RPMI8226 (cell line): ENCODE measurements around the gene CDO1.

Source experiments
- DNase-seq: peaks from one replicate; pipeline ENCODE4 v3.0.0-alpha.2; 2015

Gene CDO1

DNA sequence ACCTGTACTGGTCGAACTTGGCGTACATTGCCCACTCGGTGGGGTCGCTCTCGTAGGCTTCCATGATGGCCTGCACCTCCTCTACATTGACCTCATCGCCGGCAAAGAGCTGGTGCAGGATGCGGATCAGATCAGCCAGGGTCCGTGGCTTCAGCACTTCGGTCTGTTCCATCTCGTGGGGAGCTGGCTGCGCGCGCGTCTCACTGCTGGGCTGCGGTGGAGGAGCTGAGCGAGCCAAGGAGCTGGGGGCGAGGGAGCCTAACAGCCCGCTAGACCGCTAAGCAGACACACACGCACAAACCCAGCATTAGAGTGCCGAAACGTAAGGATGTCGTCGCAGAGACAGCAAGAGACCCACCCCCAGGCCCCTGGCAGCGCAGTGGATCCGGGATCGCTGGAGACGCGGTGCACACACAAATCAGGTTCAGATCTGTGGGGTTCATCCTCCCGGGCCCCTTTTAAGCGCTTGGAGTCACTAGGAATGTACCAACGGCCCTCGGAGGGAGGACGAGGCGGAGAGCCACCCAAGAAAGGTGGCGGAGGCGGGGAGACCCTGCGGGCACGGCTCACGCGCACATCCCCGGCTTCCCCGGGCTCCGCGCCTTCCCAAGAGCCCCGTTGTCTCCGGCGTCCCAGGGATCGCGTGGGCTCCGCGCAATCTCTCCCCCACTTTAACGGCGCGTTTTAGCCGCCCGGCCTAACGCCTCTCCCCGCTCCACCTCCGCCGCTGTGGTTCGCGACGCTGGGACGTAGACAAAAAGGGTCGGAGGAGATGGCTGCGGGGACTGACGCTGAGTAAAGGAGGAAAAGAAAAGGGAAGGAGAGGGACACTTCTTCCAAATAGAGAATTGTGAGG is at the start of gene CDO1:
Gene CDO1, minus strand, starts transcription at position 434 of the 856 bp plus-strand sequence. Its CDS starts 262 bp downstream, at position 172.
- DNase-seq: no peak

DNA sequence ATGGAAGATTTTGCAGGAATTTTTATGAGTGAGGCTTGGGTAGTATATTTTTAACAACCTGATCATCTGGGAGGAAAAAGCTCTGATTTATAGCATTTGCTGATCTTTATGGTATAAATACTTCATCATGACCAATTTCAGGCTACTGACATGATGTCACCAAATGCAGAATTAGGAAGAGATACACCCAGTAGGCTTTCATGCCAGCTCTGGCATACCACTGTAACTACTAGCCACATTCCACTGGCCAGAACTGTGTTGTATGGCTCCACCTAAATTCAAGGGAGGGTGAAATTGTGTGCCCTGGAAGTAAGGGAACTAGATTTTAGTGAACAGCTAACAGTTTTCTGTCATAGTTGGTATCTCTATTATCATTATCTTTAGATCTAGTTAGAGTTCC is 42.9 kb upstream of the CDO1 start:
- no peak for DNase-seq

DNA sequence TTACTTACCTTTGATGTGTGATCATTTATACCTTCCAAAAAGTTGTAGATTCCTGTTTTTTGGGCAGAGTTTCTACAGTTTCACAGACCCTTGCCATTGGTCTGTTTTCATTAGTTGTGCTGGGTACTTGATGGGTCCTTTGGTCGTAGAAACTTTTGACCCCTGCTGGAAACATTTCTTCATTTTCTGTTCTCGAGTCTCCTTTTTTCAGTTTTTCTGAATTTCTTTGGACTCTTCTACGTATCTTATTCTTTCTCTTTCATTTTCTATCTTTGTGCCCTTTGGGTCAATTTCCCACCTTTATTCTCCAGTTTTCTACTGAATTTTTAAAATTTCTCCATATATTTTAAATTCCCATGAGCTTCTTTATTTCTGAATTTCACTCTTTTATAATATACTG is 41.9 kb upstream of the CDO1 start:
- no peak for DNase-seq

DNA sequence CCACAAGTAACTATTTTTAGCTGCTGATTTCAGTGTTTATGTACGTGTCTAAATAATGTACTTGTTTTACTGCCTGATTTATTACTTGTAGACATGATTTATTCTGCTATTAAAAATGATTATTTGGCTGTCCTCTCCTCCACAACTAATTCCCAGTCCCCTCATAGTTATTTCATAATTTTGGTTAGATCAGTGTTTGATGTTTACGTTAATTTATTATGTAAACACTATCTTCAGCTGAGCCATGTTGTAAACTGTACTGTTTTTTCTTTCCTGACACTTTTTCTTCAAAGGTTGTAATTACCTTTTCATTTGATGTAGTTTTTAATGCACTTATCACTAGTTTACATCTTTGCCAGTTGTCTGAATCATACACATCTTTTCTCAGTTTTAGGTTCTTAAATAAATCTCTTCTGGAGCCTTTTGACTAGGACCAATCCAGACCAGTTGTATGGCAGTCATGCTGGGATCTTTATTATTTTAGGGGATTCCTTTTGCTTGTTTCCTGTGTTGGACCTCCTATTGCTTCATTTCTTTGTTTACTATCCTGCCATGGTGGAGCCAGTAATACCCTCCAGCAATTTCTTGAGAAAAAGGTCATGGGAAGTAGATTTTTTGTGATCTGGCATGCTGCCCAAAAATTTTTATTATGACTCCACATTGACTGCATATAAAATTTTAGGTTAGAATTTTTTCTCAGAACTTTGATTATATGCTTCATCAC is 41.3 kb upstream of the CDO1 start:
- DNase-seq: no peak

DNA sequence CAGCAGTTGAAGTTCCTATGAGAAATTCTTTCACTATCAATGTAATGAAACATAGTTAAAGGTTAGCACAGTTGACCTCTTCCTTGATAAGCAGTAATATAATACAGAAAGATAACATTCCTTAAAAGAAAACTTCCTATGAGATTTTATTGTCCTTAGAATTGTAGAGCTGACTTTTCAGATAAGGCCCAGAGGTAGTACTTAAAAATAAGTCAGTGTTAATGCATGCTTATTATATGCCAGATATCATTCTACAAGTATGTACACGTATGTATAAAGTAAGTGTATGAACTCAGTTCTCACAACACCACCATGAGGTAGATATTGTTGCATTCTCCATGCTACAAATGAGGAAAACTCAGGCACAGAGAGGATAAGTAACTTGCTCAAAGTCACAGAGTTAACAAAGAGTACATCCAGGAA is 40.6 kb upstream of the CDO1 start:
- DNase-seq: no peak

DNA sequence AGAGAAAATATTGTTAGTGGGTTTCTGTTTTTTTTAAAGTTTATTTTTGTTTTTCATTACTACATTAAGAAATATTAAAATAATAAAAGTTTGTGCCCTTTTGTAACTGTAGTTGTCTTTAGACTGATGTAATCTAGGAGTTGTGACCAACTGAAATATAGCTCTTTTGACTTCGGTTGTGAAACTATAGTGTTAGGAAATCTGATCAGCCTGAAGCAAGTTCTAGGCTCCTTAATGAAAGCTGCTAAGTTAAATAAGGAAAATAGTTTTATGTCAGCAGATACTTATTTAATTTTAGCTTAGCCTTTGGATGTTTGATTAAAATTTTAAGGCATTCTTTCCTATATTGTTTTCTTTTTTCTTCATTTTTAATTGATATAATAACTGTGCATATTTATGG is 39.5 kb upstream of the CDO1 start:
- no peak for DNase-seq

DNA sequence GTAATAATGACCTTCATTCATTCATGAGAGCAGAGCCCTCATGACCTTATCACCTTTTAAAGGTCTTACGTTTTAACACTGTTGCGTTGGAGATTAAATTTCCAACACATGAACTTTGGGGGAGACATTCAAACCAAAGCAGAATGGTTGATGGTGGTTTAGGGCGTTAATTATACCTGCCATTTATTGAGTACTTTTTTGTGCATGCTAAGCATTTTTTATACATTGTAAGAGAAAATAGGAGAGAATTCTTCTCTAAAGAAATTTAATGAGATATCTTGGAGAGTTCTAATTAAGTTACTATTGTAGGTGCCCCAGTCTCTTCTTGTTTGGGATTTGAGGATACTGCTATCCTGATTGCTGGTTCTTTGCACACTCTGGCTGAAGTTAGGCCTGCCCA is 37.7 kb upstream of the CDO1 start:
- no peak for DNase-seq

DNA sequence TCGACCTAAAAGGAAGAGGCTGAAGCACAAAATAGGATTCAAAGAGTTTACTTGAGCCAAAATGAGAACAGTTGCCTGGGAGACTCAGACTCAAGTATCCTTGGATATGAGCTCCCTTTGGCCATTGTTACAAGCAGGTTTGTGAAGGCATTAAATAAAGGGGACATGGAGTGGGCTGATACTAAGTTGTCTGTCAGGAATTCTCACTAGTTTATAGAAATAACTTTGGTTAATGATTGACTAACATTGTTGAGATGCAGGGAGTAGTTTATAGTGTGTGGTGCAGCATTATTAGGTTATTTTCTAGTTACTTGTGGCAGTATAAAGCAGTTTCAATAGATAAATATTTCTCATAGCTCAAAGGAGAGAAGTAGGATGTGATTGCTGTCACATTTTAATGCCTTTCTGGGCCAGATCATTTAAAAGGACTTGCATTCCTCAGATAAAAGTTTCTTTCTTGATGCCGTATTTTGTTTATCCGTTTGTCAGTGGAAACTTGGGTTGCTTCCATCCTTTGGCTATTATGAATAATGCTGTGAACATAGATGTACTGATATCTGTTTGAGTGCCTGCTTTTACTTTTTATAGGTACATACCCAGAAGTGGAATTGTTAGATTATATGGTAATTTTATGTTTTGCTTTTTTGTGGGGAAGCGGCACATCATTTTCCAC is 34.4 kb upstream of the CDO1 start:
- no peak for DNase-seq

DNA sequence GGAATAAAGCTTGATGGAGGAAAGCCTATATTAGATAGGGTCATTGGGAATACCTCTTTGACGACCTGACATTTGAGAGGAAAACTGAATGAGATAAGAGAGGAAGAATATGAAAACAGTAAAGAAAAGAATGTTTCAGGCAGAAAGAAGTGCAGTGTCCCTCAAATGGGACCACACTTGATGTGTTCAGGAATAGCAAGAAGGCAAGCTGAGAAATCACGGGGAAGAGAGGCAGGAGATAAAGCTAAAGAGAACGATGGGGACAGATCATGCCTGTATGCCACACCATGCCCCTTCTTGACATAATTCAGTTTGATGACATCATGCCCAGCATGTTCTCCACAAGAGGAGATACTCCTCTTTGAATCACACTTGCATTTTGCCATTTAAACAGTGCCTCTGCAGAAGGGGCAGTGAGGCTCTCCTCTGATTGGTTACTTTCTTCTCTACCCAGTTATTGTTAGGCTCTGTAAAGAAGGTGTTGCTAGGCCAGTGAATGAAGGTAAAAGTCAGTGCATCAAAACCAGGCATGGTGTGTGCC is 32.9 kb upstream of the CDO1 start:
- DNase-seq: no peak

DNA sequence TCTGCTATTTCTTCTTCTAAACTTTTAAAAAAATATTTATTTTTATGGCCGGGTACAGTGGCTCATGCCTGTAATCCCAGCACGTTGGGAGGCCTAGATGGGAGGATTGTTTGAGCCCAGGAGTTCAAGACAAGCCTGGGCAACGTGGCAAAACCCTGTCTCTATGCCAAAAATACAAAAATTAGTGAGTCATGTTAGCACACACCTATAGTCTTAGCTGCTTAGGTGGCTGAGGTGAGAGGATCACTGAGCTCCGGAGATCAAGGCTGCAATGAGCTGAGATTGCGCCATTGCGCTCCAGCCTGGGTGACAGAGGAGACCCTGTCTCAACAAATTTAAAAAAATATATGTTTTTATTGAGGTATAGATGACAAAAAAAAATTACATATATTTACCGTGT is 30.8 kb upstream of the CDO1 start:
- DNase-seq: no peak

DNA sequence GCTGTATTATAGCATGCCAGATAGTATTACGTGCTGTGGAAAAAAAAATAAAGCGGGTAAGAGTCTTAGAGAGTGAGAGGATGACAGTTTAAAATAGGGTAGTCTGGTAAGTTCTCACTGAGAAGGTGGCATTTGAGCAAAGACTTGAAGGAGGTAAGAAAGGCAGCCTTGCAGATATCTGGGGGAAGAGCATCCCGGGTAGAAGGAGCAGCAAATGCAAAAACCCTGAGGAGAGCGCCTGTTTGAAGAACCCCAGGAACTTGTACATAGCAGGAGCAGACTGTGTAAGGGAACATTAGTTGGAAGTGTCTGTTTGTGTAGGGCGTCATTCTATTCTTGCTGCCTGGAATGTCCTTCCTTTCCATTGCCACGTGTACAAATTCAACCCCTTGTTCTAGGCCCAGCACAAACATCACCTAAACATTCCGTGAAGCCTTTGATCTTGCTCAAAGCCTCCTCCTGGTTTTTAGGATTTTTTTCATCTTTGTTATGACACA is 27.9 kb upstream of the CDO1 start:
- no peak for DNase-seq

DNA sequence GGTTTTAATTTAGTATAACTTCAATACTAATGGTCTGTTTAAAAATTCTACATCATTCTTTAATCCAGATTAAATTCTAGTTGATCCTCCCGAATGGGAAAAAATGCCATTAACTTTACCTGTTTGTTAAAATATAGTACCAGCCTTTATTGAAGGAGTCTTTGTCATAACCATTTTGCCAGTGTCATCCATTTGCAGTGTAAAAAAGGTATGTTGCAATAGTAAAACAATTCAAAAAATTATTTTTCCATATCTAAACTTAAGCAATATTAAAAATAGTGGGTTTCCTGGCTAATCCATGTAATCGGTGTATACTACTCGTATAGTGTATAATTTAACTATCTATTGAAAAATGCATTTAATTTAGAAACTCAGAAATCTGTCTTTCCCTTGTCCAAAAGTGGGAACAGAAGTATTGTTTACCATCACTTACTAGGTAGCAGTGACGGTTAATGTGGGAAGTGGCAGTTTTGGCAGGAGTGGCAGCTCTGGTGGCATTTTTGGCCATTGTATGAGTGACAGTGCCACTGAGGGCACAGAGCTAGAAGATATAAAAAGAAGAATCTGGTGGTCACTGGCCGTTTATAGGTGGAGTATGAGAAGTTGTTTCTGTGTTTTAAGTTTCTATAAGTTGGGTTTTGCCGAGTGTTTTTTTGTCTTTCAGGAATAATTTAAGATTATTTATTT is 27.1 kb upstream of the CDO1 start:
- DNase-seq: no peak

DNA sequence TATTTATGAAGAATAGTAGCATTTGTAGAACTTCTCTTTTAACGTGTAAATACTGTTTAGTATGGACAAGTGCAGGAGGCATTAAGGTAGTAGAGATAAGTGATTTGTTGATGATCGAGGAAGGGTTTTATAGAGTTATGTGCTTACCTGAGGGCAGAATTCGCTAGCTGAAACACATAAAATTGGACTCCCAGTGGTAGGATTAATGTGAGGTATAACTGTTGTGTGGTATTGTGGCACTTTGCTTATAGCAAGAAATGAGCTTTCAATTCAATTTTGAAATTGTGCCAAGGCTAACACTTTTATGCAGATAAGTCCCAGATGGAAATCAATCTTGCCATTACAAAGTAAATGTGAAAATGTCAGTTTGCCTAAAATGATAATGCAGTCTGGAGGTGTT is 26.5 kb upstream of the CDO1 start:
- DNase-seq: peak; percentile 13

DNA sequence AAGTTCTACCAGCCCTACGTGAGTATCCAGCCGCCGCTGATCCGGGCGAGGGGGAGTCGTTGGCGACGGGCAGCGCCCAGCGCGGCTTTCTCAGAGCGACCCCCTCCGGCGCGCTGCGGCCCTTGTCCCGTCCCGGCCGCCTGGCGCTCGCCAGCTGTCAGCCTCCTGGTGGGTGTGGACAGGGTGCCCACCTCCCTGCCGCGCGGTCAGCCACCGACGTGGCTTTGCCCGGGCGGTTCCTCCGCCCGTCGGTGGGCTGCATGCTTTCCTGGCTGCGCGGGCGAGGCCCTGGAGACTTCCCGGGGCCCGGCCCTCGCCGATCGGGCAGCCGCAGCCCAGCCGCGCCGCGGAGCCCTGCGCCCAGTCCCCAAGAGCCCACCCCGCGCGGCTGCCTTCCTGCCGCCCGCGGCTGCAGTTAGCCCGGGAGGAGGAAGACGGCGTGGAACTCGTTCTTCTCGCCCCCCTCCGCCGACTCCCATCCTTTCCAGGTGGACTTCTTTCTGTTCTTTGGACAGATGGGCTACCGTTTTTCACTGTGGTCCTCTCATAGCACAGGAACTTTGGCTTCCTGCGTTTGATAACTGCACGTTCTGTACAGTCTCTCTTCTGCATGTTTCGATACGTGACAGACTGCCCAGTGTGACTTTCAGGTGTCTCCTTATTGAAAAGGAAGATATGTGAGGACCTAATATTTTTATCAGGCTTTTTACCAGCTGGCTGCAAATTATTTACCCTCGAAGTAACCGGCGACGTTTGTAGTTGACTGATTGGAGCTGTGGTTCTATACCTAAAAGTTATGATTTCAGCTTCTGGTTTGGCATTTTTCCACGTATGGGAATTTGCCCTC is 25.9 kb upstream of the CDO1 start:
- peak; percentile 78 for DNase-seq

DNA sequence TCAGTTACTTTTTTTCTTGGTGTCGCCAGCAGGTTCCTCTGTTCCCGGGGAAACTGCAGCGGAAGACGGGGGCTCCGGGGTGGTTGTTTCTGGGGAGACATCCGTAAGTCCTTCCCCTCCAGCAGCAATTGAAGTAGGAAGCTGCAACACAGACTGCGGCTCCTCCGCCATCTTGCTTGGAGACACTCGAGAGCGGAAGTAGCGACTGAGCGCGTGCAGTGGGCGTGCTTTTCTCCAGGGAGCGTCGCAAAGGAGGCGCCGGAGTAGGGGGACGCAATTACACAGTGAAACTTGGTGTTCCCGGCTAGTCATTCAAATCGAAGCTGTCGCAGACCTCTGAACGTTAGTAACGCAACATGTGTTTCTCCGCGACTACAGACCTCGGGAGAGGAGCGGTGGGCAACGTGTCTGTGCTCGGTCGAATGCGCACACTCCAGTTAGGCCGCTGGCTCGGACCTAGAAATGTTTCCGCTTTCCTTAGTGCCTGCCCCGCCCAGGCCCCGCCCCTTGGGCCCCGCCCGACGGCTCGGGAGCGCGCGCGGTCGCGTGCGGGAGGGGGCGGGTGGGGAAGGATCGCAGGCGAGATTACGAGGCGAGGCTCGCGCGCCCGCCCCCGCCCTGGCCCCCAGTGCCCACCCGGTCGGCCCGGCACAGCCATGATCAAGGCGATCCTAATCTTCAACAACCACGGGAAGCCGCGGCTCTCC is 25.1 kb upstream of the CDO1 start, which contains the start of the genes AP3S1 and ATG12:
Gene AP3S1, plus strand, starts transcription at position 554 of the 707 bp plus-strand sequence. Its CDS starts 103 bp downstream, at position 657.
Gene ATG12, minus strand, starts transcription at position 184 of the 707 bp plus-strand sequence. Its CDS starts 13 bp downstream, at position 171.
- DNase-seq: peak; percentile 97

DNA sequence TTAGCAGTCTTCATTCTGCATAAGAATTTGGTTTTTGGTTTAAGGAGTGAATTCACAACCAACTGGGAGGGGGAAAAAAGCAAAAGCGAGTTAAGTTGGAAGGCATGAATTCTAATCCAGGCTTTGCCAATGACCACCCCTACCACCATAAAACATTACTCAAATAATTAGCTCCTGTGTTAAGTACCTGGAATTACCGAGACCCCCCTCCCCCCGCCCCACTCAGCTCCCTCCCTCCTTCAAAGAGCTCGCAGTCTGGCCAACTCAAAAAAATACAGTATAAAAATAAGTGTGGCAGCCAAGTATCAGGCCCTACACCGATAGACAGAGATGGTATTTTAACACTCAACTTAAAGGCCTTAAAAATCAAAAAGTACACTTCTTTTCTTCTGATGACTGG is 24.4 kb upstream of the CDO1 start:
- DNase-seq: no peak

DNA sequence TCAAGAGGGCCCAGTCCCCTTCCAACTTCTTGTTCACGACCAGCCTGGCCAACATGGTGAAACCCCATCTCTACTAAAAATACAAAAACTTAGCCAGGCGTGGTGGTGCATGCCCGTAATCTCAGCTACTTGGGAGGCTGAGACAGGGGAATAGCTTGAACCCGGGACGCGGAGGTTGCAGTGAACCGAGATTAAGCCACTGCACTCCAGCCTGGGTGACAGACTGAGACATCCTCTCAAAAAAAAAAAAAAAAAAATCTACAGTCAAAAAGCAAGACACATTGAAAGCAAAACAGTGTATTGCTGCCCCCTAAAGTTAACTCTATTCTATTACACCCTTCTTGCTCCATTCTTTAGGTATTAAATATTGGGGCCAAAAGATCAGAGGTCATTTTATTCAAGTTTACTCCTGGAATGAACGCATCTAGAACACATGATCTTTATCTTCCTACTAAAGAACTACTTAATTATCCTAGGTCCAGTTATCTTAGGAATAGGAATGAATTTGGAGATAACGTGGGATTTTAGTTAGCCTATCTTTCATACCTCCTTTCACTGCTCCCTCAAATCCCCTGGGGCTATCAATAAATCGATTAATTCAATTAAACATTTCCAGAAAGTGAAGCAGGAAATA is 22.5 kb upstream of the CDO1 start:
- DNase-seq: peak; percentile 61

DNA sequence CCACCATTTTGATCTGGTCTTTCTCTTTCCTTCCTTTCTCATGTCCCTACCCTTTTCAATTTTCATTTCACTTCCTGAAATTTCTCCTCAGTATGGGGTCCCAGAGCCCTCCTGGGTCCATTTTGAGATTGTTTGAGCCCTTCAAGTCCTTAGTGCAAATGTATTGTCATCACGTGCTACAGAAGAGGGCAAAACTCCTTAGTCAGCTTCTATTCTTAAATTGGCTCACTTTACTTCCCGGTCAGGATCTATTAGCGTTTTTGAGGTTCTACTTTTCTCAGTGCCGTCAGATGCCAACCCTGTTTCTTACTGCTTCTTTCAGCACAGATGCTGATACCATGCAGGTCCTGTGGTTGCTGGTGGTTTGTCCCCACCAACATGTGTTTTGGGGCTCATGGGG is 19.0 kb upstream of the CDO1 start:
- DNase-seq: no peak

DNA sequence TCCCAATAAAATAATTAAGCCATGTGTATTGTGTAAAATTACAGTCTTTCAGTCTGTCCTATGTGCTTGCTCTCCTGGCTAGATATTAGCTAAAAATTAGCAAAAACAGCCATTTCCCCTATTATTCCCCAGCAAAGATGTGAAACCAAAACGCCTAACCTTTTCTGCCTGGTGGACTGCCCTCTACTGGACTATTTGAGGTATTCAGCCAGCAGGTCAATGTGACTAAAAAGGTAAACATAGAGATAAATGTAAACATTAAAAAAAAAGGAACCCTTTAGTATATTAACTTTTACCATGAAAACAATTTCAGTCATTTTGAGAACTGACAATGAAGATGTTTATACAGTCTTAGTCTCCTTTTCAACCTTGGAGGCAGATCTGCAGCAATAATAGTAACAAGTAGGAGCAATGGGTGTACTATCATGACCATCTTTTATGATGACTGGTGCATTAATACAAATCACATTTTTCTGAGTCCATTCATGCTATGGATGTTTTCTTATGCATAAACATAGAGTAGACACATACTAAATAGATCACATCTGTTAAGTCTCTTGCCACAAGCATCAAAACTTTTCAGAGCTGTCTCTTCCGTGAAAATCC is 14.8 kb upstream of the CDO1 start:
- peak; percentile 65 for DNase-seq

DNA sequence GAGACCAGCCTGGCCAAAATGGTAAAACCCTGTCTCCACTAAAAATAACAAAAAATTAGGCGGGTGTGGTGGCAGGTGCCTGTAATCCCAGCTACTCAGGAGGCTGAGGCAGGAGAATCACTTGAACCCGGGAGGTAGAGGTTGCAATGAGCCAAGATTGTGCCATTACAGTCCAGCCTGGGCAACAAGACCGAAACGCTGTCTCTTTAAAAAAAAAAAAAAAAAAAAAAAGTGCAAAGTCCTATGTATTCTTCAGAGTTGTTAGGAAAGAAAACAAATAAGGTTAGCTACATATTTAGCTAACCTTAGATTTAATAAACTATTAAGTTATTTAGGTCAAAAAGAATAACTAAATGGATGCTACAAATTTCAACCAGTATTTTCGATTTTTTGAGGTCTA is 13.5 kb upstream of the CDO1 start:
- no peak for DNase-seq
